Fibroblast of the aortic adventitia (primary cell): ENCODE results near the gene PGAP6. TPM values are rescaled to one million over a fixed set of nuclear protein-coding genes. Genes with fewer than 3 reads are reported as not detected.
"Not testable (repeated sequence)": the region's sequence is repeated elsewhere in the genome, so short reads cannot be mapped to it uniquely, and the experiment has no call there.

ENCODE experiments used
- DNase-seq: peaks from one replicate; pipeline ENCODE4 v3.0.0-alpha.2; 2010; ENCODE audit warnings: low read depth
- H3K4me3 ChIP-seq: 2 replicates; pipeline ENCODE4 v1.5.1; 2011; ENCODE audit warnings: low read depth, mild to moderate bottlenecking, control low read depth, low read length, moderate library complexity
- total RNA-seq: library from RNA; depleted of rRNA; stranded (reverse); fragments of >200 nt; gene quantifications from 2 replicates; pipeline ENCODE4 v1.2.3, GENCODE V29; 2012; ENCODE audit warnings: low replicate concordance
- TF ChIP-seq, protein P1 (sequence below): IDR thresholded peaks from 2 replicates; pipeline ENCODE4 v1.5.1; 2011; ENCODE audit warnings: mild to moderate bottlenecking, low read length, control low read depth, inconsistent platforms; ENCODE audit not compliant: insufficient read depth

The PGAP6 gene
- total RNA-seq, 1 donor, result 51.2 TPM

- DNase-seq, result no peak
- TF ChIP-seq, protein P1, sequence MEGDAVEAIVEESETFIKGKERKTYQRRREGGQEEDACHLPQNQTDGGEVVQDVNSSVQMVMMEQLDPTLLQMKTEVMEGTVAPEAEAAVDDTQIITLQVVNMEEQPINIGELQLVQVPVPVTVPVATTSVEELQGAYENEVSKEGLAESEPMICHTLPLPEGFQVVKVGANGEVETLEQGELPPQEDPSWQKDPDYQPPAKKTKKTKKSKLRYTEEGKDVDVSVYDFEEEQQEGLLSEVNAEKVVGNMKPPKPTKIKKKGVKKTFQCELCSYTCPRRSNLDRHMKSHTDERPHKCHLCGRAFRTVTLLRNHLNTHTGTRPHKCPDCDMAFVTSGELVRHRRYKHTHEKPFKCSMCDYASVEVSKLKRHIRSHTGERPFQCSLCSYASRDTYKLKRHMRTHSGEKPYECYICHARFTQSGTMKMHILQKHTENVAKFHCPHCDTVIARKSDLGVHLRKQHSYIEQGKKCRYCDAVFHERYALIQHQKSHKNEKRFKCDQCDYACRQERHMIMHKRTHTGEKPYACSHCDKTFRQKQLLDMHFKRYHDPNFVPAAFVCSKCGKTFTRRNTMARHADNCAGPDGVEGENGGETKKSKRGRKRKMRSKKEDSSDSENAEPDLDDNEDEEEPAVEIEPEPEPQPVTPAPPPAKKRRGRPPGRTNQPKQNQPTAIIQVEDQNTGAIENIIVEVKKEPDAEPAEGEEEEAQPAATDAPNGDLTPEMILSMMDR, result no peak
- H3K4me3 ChIP-seq, result no peak overlapping the region
Measured at GRCh38 chr16:342455-343213, 39.1 kb downstream of the PGAP6 start.

DNA sequence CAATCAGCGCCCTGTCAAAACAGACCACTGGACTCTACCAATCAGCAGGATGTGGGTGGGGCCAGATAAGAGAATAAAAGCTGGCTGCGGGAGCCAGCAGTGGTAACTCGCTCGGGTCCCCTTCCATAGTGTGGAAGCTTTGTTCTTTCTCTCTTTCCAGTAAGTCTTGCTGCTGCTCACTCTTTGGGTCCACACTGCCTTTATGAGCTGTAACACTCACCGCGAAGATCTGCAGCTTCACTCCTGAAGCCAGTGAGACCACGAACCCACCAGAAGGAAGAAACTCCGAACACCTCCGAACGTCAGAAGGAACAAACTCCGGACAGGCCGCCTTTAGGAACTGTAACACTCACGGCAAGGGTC is 39.8 kb downstream of the PGAP6 start:
- not testable (repeated sequence) for DNase-seq, H3K4me3 ChIP-seq

DNA sequence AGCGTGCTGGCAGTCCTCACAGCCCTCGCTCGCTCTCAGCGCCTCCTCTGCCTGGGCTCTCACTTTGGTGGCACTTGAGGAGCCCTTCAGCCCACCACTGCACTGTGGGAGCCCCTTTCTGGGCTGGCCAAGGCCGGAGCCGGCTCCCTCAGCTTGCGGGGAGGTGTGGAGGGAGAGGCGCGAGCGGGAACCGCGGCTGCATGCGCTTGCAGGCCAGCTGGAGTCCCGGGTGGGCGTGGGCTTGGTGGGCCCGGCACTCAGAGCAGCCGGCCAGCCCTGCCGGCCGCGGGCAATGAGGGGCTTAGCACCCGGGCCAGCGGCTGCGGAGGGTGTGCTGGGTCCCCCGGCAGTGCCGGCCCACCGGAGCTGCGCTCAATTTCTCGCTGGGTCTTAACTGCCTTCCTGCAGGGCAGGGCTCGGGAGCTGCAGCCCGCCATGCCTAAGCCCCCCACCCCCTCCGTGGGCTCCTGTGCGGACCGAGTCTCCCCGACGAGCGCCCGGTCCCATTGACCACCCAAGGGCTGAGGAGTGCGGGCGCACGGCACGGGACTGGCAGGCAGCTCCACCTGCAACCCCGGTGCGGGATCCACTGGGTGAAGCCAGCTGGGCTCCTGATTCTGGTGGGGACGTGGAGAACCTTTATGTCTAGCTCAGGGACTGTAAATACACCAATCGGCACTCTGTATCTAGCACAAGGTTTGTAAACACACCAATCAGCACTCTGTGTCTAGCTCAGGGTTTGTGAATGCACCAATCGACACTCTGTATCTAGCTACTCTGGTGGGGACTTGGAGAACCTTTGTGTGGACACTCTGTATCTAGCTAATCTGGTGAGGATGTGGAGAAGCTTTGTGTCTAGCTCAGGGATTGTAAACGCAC is 40.4 kb downstream of the PGAP6 start:
- H3K4me3 ChIP-seq, result not testable (repeated sequence)

DNA sequence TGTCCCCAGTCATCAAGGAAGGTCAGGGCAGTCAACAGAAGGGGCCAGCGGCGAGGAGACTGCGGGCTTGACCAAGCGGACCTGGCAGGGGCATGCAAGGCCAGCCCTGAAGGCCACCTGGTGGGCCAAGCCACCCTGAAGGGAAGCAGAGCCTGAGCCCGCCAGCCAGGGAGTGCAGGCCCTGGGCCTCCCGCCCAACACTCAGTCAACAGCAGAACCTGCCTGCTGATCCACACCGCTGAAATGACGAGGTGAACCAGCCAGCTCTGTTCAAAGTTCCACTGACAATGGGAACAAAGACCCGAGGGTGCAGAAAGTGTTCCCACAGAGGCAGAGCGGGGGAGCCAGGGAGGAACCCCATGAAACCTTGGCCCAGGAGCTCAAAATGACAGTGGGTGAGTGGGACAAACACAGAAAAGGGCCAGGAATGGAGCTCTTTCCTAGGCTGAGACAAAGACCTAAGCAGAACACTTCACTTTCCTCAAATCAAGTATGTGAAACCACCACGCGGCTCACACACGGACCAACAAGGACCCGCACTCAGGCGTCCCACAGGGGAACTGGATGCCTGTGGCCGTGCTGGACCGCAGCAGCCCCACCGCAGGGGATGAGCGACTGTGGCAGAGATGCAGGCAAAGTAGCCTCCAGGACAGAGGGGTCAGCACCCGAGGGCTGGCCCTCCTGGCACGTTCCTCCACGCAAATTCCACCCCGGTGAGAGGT is 41.2 kb downstream of the PGAP6 start:
- DNase-seq, result no peak
- TF ChIP-seq, protein P1, result no peak

More for the DNA sequence above, 40.4 kb downstream of the PGAP6 start:
- not testable (repeated sequence) for DNase-seq

GRCh38 chr16:339680-340079 is 42.1 kb downstream of the PGAP6 start:
- H3K4me3 ChIP-seq, result no peak overlapping the region
- TF ChIP-seq, protein P1, result no peak
- DNase-seq, result no peak

More for the DNA sequence above, 41.2 kb downstream of the PGAP6 start:
- no peak overlapping the region for H3K4me3 ChIP-seq

DNA sequence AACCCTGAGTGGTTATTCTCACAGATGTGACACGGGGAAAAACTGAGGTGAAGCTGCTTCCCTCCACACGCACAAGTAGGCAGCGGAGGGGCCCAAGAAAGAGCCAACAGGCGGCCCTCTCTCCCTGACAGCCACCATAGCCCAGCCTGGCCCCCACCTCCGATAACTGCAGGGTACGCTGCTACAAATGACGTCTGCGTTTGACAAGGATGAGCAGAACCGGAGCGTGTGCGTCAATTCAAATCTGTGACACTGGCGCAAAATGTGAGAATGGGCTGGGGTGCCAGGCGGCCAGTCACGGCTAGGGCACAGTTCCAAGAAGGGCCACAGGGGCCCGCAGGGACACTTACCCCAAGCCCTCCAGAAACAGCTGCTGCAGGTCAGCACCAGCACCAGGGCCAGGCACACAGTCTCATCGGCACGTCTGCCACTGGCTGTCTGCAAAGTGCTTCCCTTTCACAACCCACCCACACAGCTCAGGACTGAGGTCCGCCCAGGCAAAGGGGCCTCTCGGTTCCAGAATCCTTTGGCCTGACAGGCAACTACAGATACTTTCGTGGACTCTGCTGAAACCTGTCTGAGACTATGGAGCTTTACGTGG is 43.7 kb downstream of the PGAP6 start:
- TF ChIP-seq, protein P1, result no peak
- no peak overlapping the region for H3K4me3 ChIP-seq
- DNase-seq, result no peak

GRCh38 chr16:337437-337836 is 44.3 kb downstream of the PGAP6 start:
- TF ChIP-seq, protein P1, result no peak
- no peak for DNase-seq
- no peak overlapping the region for H3K4me3 ChIP-seq
